ENCODE results near the gene SPDL1. TPM values are rescaled to one million over a fixed set of nuclear protein-coding genes. Genes with fewer than 3 reads are reported as not detected.

Gene SPDL1
- total and polyA plus RNA-seq, 2 of the 8 experiments (the other 6 are each of a cell fraction or from before 2014, with no cell fraction given), result 16.9 to 44.5 TPM

DNA sequence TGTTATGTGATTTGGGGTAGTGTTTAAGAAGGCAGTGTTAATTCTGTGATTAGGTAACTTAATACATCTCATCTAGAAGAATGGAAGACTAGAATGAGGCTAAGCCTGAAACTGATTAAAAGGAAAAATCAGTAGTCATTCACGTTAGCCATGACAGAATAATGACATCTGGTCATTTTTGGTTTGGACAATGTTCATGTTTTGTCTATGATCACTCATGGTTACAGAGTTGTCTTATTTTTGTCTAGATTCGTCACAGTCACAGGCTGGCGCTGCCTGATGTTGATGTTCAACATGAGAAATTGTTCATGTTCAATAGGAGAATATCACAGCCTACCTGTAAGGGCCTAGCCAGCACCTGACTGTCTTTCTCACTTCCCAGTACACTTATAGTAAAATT, 44.0 kb downstream of the SPDL1 start:
- Histone ChIP-seq H3K79me2 (ENCODE audit: control insufficient read depth in 1 of 2, insufficient read depth in 2 of 2, low read length in 2 of 2) (no peaks in the 10 kb centered on the region), H2AFZ (ENCODE audit: low read length) (no peak overlapping the region), H3K23ac (ENCODE audit: insufficient read length) (no peak overlapping the region), H2BK5ac (ENCODE audit: low read depth, low read length) (no peak overlapping the region), H3K4me1 (replicated peaks in 1 of 4; ENCODE audit: control insufficient read depth in 3 of 4, insufficient read depth in 4 of 4, low read length in 3 of 4) (no peaks in the 10 kb centered on the region), H3K14ac (ENCODE audit: insufficient read length) (no peak overlapping the region), H4K91ac (replicated peaks; ENCODE audit: insufficient read length, low read length) (no peak overlapping the region), H4K8ac (ENCODE audit: extremely low read depth, insufficient read depth, low read length) (no peak overlapping the region), H2AK5ac (ENCODE audit: low read depth, low read length) (no peak overlapping the region), H3K27ac (ENCODE audit: low read depth, low read length) (no peak overlapping the region), H4K5ac (ENCODE audit: insufficient read length, low read depth, low read length) (no peak overlapping the region), H3K4ac (replicated peaks; ENCODE audit: insufficient read length, low read depth, low read length) (no peak overlapping the region), H2BK20ac (ENCODE audit: low read length) (no peak overlapping the region), H3K9me3 (ENCODE audit: insufficient read depth in 2 of 2, low read depth in 1 of 2, low read length in 1 of 2) (no peaks in the 10 kb centered on the region), H3K18ac (ENCODE audit: extremely low read depth, low read length) (no peak overlapping the region), H3K9ac (replicated peaks in 1 of 4; ENCODE audit: extremely low read depth in 1 of 4, low read depth in 3 of 4, low read length in 3 of 4) (no peak overlapping the region), H3K56ac (replicated peaks; ENCODE audit: insufficient read length, low read depth, low read length) (no peak overlapping the region), H3K4me3 (ENCODE audit: extremely low read depth in 1 of 4, insufficient read depth in 2 of 4, low read depth in 3 of 4, low read length in 4 of 4) (no peak overlapping the region), H3K27me3 (replicated peaks in 1 of 4; ENCODE audit: control insufficient read depth in 3 of 4, extremely low read depth in 1 of 4, insufficient read depth in 3 of 4, low read length in 3 of 4) (no peaks in the 10 kb centered on the region; a peak in 1 of 7 replicates), H2BK12ac (ENCODE audit: low read depth, low read length) (no peak overlapping the region), H4K20me1 (replicated peaks in 1 of 2; ENCODE audit: control insufficient read depth in 1 of 2, insufficient read depth in 2 of 2, low read length in 2 of 2) (peaks cover 0 to 3% of the 10 kb centered on the region in 2 experiments), H3K79me1 (ENCODE audit: low read depth, low read length) (no peaks in the 10 kb centered on the region), H3K4me2 (ENCODE audit: insufficient read depth in 1 of 2, low read depth in 2 of 2, low read length in 2 of 2) (no peak overlapping the region), H2BK15ac (ENCODE audit: low read length) (no peak overlapping the region), H3K23me2 (ENCODE audit: low read depth, low read length) (no peaks in the 10 kb centered on the region), H3K36me3 (ENCODE audit: control insufficient read depth in 2 of 4, insufficient read depth in 4 of 4, low read length in 3 of 4) (no peaks in the 10 kb centered on the region), H2BK120ac (replicated peaks; ENCODE audit: low read depth, low read length) (no peak overlapping the region)
- no peak for TF ChIP-seq RNF2 (IDR thresholded peaks at IDR 0.05; ENCODE audit: borderline replicate concordance, low read depth, low read length, missing control alignments, poor library complexity, severe bottlenecking)
- no peak for TF ChIP-seq PHF8 (conservative IDR thresholded peaks at IDR 0.05; ENCODE audit: low read depth, low read length)
- no peak for TF ChIP-seq RAD21 (IDR thresholded peaks at IDR 0.05 in 1 of 2, conservative IDR thresholded peaks at IDR 0.05 in 1 of 2; ENCODE audit: low read depth in 2 of 2, low read length in 2 of 2)
- no peak for TF ChIP-seq SP4 (IDR thresholded peaks at IDR 0.05; ENCODE audit: low read length)
- DNase-seq (ENCODE audit: low read depth in 1 of 2, low spot score in 2 of 2) (no peak), FAIRE-seq (no peak)
- 81% methylated on average over 3 of the region's 3 CpGs; no CpG with 5 or more reads in 1 of the 2 experiments for WGBS, 2 experiments (ENCODE audit: extremely low coverage in 1 of 2, insufficient coverage in 1 of 2, insufficient read length in 1 of 2, insufficient replicate concordance in 2 of 2, low coverage in 1 of 2, low lambda C conversion rate in 2 of 2, missing lambda C conversion rate in 1 of 2)
- ChIA-PET CTCF (ENCODE audit: partially characterized antibody) (interaction anchor here (0.6 kb wide), 1 partner anchor 136 kb away, joined by 3 read pairs; no protein-coding TSS in a partner anchor), POLR2A (ENCODE audit: partially characterized antibody) (no interaction called here)
